RCC 7860 (cell line): ENCODE measurements around the gene EIF3J.

Experiments
- DNase-seq: peaks from one replicate; pipeline ENCODE4 v3.0.0-alpha.2; 2015; ENCODE audit warnings: low spot score
- FAIRE-seq: peaks from 2 replicates; lab custom pipeline; 2012; peaks lifted over from hg19 to GRCh38; lab: Jason Lieb, UNC

The EIF3J gene

GRCh38 chr15:44591326-44591725, 54.4 kb downstream of the EIF3J start:
- FAIRE-seq = no peak
- DNase-seq = no peak

GRCh38 chr15:44593042-44593736, 56.2 kb downstream of the EIF3J start:
- FAIRE-seq = no peak

GRCh38 chr15:44595246-44595645, 58.3 kb downstream of the EIF3J start:
- no peak for FAIRE-seq
- no peak for DNase-seq

More at GRCh38 chr15:44593042-44593736, 56.2 kb downstream of the EIF3J start:
- DNase-seq = no peak

GRCh38 chr15:44595656-44596510, 58.9 kb downstream of the EIF3J start:
- DNase-seq = no peak
- no peak for FAIRE-seq

- FAIRE-seq (no peak), DNase-seq (no peak)
These were observed 59.6 kb downstream of the EIF3J start for GRCh38 chr15:44596511-44597010.

- FAIRE-seq (no peak), DNase-seq (no peak)
These were observed 61.1 kb downstream of the EIF3J start for GRCh38 chr15:44598066-44598465.

- FAIRE-seq = no peak
These were observed 61.9 kb downstream of the EIF3J start for GRCh38 chr15:44598892-44599291.

GRCh38 chr15:44603126-44603525, 66.2 kb downstream of the EIF3J start:
- no peak for DNase-seq
- no peak for FAIRE-seq

More at GRCh38 chr15:44598892-44599291, 61.9 kb downstream of the EIF3J start:
- no peak for DNase-seq

- FAIRE-seq = no peak
- no peak for DNase-seq
These were observed 69.8 kb downstream of the EIF3J start for GRCh38 chr15:44606740-44607139.
